ENCODE results near the gene CYTH1.

GRCh38 chr17:78759203-78759968, 22.7 kb downstream of the CYTH1 start:
- TF ChIP-seq CTCF (IDR thresholded peaks at IDR 0.05; ENCODE audit: poor library complexity, severe bottlenecking) = no peak
- no peak for TF ChIP-seq EZH2 (IDR thresholded peaks at IDR 0.05; ENCODE audit: borderline replicate concordance, insufficient read depth, low read length, poor library complexity, severe bottlenecking)
- no peak for TF ChIP-seq POLR2AphosphoS5 (IDR thresholded peaks at IDR 0.05)
- no peak for TF ChIP-seq TAF1 (IDR thresholded peaks at IDR 0.05; ENCODE audit: low read depth)
- TF ChIP-seq MXI1 (conservative IDR thresholded peaks at IDR 0.05; ENCODE audit: poor library complexity, severe bottlenecking) = no peak

All from neural cell (in vitro differentiated cells).